SK-N-MC (cell line): ENCODE results near the gene APOL2.

Experiments
- DNase-seq: peaks from one replicate; pipeline ENCODE4 v3.0.0-alpha.2; 2011; ENCODE audit warnings: low read depth, low spot score
- H3K27ac ChIP-seq: fragments of 200-600 bp; sonication (generic); 2 replicates; pipeline ENCODE4 v1.5.1; 2016; ENCODE audit warnings: mixed run types
- H3K36me3 ChIP-seq: fragments of 200-600 bp; sonication (generic); 2 replicates; pipeline ENCODE4 v1.6.1; 2017; ENCODE audit warnings: antibody characterized with exemption, low read length, mixed read lengths; ENCODE audit not compliant: insufficient read depth
- H3K4me3 ChIP-seq: fragments of 200-600 bp; sonication (generic); 2 replicates; pipeline ENCODE4 v1.5.1; 2016
- H3K9ac ChIP-seq: fragments of 200-600 bp; sonication (generic); 2 replicates; pipeline ENCODE4 v1.8.0; 2017; ENCODE audit warnings: mixed run types, mixed read lengths; ENCODE audit not compliant: insufficient read length
- H3K9me3 ChIP-seq: fragments of 200-600 bp; sonication (generic); 2 replicates; pipeline ENCODE4 v1.6.1; 2017; ENCODE audit warnings: low read depth, mild to moderate bottlenecking, antibody characterized with exemption, low read length, moderate library complexity, mixed read lengths
- EZH2 ChIP-seq: fragments of 200-600 bp; sonication (generic); IDR thresholded peaks from one replicate; pipeline ENCODE4 v1.6.1; 2017; ENCODE audit warnings: antibody characterized with exemption
- FOXP2 ChIP-seq: optimal IDR thresholded peaks from 2 replicates; pipeline ENCODE3; 2011; ENCODE audit warnings: mild to moderate bottlenecking, moderate library complexity; ENCODE audit not compliant: insufficient read depth; ENCODE audit errors: extremely low read length, control extremely low read depth
- POLR2AphosphoS5 ChIP-seq: IDR thresholded peaks from 2 replicates; pipeline ENCODE4 v1.6.1; 2012; ENCODE audit warnings: mild to moderate bottlenecking, low read depth, low read length, borderline replicate concordance

The APOL2 gene

GRCh38 chr22:36180928-36181327 lies 58.4 kb downstream of the APOL2 start:
- TF ChIP-seq POLR2AphosphoS5 (no peak), FOXP2 (no peak), EZH2 (no peak)
- no peak overlapping the region for H3K27ac ChIP-seq

GRCh38 chr22:36180038-36180880 lies 59.1 kb downstream of the APOL2 start:
- no peak overlapping the region for H3K9ac ChIP-seq
- H3K27ac ChIP-seq, result no peak overlapping the region
- no peak overlapping the region for H3K4me3 ChIP-seq
- no peak for DNase-seq
- no peak for TF ChIP-seq EZH2
- no peak for TF ChIP-seq FOXP2
- TF ChIP-seq POLR2AphosphoS5, result no peak
- H3K9me3 ChIP-seq, result no peaks in the 10 kb centered on the region; the same call in 1 of the 2 replicates
- H3K36me3 ChIP-seq, result no peaks in the 10 kb centered on the region

More at GRCh38 chr22:36180928-36181327, 58.4 kb downstream of the APOL2 start:
- Histone ChIP-seq H3K9me3 (no peaks in the 10 kb centered on the region), H3K9ac (no peak overlapping the region), H3K4me3 (no peak overlapping the region), H3K36me3 (no peaks in the 10 kb centered on the region)
- no peak for DNase-seq

- H3K27ac ChIP-seq, result no peak overlapping the region
- H3K4me3 ChIP-seq, result no peak overlapping the region
- no peaks in the 10 kb centered on the region; the same call in 1 of the 2 replicates for H3K9me3 ChIP-seq
- DNase-seq, result no peak
- no peaks in the 10 kb centered on the region for H3K36me3 ChIP-seq
- H3K9ac ChIP-seq, result no peak overlapping the region
- TF ChIP-seq EZH2 (no peak), FOXP2 (no peak), POLR2AphosphoS5 (no peak)
Measured at GRCh38 chr22:36177160-36177559, 62.2 kb downstream of the APOL2 start.
